GM21423 (cell line): ENCODE measurements around the gene CACNG7.

Experiments used
- ATAC-seq: cut with Tn5 transposase; IDR thresholded peaks from one replicate; pipeline ENCODE4 v1.9.1; 2021; ENCODE audit warnings: mild to moderate bottlenecking, moderate library complexity; ENCODE audit not compliant: unreplicated experiment

Gene CACNG7

DNA sequence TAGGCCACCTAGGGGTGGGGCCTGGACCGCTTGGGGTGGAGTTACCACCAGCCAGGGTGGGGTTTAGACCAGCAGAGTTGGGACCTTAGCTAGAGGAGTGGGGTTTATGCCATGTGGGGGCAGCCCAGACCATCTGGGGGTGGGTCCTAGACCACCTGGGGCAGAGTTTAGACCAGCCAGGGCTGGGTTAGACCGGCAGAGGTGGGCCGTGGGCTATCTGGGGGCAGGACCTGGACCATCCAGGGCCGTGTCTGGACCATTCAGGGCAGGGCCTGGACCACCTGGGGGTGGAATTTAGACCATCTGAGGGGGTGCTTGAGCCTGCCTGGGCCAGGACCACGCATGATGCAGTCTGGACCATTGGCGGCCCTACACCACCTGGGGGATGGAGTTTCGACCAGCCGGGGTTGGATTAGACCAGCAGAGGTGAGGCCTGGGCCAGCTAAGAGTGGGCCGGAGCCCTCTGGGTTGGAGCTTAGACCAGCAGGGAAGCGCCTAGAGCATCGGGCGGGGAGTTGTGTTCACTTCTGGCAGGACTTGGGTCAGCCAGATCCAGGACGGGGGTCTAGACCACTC lies 72.4 kb downstream of the CACNG7 start:
- no peak for ATAC-seq

DNA sequence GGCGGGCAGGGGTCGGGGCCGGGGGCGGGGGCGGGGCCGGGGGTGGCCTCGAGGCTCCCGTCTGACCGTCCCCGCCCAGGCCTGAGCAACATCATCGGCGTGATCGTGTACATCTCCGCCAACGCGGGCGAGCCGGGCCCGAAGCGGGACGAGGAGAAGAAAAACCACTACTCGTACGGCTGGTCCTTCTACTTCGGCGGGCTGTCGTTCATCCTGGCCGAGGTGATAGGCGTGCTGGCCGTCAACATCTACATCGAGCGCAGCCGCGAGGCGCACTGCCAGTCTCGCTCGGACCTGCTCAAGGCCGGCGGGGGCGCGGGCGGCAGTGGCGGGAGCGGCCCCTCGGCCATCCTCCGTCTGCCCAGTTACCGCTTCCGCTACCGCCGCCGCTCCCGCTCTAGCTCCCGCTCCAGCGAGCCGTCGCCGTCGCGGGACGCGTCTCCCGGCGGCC lies 72.9 kb downstream of the CACNG7 start:
- no peak for ATAC-seq

DNA sequence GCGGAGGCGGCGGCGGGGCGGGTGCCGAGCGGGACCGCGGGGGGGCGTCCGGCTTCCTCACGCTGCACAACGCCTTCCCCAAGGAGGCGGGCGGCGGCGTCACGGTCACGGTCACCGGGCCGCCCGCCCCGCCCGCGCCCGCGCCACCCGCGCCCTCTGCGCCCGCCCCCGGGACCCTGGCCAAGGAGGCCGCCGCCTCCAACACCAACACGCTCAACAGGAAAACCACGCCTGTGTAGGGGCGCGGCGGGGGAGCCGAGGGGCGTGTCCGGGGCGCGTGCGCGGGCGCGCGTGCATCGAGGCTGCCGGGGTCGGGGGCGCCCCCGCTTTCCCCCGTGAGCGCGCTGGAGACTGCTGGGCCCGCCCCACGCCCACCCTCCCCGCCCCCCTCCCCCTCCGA lies 73.5 kb downstream of the CACNG7 start:
- ATAC-seq, result no peak

DNA sequence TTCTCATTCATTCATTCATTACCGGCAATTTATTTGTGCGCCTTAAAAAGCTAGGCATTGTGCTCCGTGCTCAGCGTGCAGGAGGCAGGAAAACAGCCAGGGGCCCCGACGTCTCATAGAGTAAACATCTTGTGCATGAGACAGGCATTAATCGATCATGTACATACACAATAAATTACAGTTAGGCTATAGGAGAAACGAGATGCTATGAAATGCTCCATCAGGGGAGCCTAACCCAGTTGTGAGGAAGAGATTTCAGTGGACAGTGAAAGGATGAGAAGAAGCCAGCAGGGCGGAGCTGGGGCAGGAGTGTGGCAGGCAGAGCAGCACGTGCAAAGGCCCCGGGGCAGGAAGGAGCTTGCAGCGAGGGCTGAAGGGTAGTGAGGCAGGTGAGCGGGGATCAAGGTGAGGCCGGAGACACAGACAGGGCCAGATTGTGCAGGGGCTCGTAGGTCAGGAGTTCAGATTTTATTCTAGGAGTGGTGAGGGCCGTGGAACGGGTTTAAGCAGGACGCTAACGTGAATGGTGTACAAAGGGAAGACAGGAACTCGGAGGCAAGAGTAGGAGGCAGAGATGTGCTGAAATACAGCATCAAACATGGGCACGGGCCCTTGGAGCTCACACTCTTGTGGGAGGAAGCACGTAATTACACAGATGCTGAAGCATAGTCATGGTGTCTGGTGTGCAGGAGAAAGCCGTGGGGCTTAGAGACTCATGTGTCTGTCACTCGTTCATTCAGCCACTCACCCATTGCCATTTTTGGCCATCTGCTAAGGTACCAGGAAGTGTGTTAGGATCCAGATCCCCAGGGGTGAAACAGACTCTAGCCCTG lies 74.6 kb downstream of the CACNG7 start:
- ATAC-seq, result no peak

- no peak for ATAC-seq
Observed at GRCh38 chr19:53985863-53986262, 76.8 kb downstream of the CACNG7 start.

- no peak for ATAC-seq
Observed at GRCh38 chr19:53988981-53989380, 79.9 kb downstream of the CACNG7 start.

GRCh38 chr19:53989600-53990533 lies 80.8 kb downstream of the CACNG7 start:
- no peak for ATAC-seq

DNA sequence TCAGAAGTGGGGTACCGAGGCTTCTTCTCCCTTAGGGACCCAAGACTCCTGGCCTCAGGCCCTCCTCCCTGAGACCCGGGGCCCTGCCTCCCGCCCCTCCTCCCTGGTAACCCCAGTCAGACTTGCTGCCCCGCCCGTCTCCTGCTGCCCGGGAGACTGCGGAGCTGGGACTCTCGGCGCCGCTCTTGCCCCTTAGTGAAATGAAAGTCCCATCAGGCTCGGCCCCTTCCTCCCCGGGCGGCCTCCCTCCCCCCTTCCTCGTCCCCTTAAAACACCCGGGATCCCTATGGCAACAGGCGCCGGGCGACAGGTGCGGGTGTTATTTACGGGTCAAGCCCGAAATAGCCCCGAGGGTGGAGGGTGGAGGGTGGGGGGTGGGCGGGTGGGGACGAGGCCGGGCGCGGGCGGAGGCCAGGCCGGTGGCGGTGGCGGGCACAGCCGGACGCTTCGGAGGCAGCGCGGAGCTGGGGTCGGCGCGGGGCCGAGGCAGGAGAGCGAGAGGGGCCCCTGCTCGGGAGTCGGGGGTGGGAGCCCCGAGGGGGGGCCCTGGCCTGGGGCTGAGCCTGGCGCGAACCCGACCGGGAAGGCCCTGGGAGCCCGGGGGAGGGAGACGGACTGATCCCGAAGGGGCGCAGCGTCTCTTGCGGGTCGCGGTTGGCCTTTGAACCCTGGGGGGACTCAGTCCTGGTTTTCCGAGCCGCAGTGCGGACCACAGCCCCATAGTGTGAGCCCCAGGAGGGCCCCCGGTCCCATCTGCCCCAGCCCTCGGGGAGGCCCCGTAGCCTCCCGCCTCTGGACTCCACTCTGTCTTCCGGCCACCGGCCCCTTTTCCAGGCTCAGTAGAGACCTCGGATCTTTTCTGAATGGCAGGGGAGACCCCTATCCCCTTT lies 82.4 kb downstream of the CACNG7 start, which contains the start of gene CACNG6:
Gene CACNG6 (plus strand): TSS at position 414 of the 890 bp plus-strand sequence. CDS start 1,241 bp downstream, outside the sequence.
- ATAC-seq, result no peak

- ATAC-seq, result no peak
Observed at GRCh38 chr19:53992211-53992610, 83.1 kb downstream of the CACNG7 start.

DNA sequence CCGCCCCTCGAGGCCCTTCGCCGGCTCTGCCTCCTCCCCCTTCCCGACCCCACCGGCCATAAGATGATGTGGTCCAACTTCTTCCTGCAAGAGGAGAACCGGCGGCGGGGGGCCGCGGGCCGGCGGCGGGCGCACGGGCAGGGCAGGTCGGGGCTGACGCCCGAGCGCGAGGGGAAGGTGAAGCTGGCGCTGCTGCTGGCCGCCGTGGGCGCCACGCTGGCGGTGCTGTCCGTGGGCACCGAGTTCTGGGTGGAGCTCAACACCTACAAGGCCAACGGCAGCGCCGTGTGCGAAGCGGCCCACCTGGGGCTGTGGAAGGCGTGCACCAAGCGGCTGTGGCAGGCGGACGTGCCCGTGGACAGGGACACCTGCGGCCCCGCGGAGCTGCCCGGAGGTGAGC lies 83.7 kb downstream of the CACNG7 start:
- ATAC-seq, result no peak

DNA sequence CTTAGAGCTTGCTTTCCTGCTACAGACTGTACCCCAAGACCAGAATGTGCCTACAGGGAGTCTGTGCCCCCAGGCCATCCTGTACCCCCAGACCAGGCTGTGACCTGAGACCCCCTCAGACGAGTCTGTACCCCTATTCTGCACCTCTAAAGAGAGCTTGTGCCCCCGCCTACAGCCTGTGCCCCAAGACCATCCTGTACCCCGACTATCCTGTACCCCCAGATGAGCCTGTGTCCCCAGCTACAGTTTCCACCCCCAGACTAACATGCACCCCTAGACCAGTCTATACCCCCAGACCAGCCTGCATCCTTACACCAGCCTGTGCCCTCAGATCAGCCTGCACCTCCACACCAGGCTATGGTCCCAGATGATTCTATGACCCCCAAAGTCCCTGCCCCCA lies 84.4 kb downstream of the CACNG7 start:
- no peak for ATAC-seq
